Activated gamma-delta T cell treated with Interleukin-2 at 50 U/mL for 16 hours (primary cell): ENCODE results near the gene EXT2.
A peak's percentile ranks its signal among the peaks of the same experiment; 100 is the strongest.

Experiments used
- DNase-seq: peaks from one replicate; pipeline ENCODE4 v3.0.0-alpha.2; 2020

Gene EXT2

GRCh38 chr11:44095506-44096359, at the start of gene EXT2:
EXT2 (plus strand) TSS chr11:44095678; CDS start chr11:44107713, 12,035 bp downstream.
- DNase-seq: peak; percentile 83

DNA sequence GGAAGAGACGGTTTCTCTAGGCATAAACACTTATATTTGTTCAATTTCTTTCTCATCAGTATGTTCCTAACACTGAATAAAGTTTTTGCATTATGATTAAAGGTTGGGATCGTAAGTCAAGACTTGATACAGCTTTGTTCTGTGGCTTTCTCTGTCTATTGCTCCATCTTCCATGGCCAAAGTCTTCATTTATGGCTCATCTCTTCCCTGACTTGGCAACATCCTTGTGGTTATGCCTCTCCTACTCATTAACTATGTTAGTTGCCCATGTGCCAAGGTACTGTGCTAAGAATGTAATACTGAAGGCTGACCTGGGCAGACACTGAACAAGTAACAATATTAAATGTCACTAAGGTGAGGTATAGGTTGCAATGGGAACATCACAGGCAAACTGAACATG, 49.3 kb upstream of the EXT2 start:
- no peak for DNase-seq

GRCh38 chr11:44047298-44047697, 48.2 kb upstream of the EXT2 start:
- no peak for DNase-seq

- no peak for DNase-seq
Observed at GRCh38 chr11:44047931-44048431, 47.5 kb upstream of the EXT2 start, which contains the start of gene ACCSL. ACCSL (plus strand) TSS chr11:44047981; CDS start chr11:44048037, 56 bp downstream.

- no peak for DNase-seq
Observed at GRCh38 chr11:44049832-44050231, 45.6 kb upstream of the EXT2 start.

DNA sequence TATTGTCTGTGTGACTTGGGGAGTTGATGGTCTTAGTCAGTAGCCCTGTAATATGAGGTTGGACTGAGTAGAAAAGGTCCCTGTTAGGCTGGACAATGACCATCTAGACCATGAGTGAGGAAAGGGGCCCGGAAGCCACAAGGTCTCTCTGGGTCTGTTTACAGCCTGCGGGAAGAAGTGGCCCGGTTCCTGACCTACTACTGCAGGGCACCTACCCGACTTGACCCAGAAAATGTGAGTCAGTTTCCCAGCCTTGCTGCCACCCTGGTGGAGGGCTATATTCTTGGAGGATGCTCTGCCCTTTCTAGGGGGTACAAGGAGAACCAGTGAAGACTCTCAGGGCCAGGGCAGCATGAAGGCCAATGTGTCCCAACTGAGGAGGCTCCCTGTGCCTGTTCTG, 44.3 kb upstream of the EXT2 start:
- no peak for DNase-seq

DNA sequence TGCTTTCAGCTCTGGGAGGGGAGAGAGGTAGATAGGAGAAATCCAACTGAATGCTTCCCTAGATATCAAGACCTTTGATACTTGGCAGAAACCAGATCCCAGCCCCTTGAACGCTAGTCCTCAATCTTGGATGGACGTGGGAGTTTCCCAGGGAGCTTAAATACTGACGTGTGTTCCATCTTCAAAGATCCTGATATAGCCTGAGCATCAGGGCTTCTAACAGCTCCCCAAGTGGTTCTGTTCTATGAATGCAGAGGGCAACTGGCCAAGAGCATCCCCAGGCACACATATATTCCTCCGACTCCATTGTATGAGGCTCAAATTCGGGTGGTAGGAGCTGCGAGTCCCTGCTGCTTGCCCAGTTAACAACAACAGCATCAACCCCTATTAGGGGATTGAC, 38.1 kb upstream of the EXT2 start:
- DNase-seq: no peak

GRCh38 chr11:44058275-44058674, 37.2 kb upstream of the EXT2 start:
- no peak for DNase-seq

DNA sequence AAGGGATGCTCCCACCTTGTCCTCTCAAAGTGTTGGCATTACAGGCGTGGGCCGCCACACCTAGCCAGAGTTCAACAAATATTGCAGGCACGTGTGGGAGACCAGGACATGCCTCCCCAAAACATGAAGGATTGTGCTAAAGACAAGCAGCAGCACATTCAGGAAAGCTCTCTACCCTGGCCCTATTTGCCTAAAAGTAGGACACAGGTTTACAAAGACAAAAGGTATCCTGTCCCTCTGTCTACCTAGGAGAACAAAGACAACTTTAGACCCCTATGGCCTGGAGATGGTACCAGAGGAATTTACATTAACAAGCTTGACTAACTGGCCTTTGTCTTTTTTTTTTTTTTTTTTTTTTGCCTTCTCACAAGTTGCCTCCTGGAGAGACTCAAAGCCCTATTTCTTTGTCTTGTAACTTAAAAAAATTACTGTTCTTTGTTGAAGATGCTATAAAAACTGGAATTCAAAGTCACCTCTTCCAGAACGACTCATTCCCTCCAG, 30.3 kb upstream of the EXT2 start:
- DNase-seq: no peak

GRCh38 chr11:44065841-44066731, 29.4 kb upstream of the EXT2 start, which contains the start of gene ACCS:
ACCS (plus strand) TSS chr11:44066270; CDS start chr11:44067628, 1,358 bp downstream.
- DNase-seq: peak; percentile 88

GRCh38 chr11:44066732-44067141, 28.7 kb upstream of the EXT2 start:
- no peak for DNase-seq

DNA sequence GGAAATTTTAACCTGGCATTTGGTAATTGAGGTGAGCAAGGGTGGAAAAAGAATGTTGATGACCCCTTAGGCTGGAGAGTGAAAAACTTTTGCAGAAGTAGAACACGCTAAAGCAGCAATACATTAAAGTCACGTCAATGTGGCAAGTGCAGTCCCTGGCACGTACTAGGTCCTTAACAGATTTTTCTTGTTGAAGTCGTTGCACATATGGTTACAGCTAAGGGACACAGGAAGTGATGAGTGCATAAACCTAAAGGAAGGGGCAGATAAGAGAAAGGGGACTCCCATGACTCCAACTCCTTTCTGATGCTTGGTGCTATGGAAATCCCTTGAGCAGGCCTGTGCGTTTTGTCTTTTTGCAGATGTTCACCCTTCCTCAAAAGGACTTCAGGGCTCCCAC, 28.2 kb upstream of the EXT2 start:
- no peak for DNase-seq

GRCh38 chr11:44068180-44068579, 27.3 kb upstream of the EXT2 start:
- no peak for DNase-seq

DNA sequence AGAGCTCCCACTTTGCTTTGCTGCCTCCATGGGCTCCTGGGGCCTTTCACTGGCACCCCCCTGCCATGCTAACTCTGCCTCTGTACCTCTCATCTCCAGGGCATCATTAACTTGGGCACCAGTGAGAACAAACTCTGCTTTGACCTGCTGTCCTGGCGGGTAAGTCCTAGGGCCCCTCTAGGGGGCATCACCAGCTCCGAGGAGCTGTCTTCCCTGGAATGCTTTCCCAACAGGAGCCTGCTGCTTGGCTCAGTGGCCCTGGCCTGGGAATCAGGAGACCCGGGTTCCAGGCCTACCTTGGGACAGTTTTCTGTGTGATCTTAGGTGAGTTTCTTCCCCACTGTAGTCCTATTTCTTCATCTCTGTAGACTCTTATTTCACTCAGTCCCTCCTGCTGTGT, 24.3 kb upstream of the EXT2 start:
- no peak for DNase-seq

DNA sequence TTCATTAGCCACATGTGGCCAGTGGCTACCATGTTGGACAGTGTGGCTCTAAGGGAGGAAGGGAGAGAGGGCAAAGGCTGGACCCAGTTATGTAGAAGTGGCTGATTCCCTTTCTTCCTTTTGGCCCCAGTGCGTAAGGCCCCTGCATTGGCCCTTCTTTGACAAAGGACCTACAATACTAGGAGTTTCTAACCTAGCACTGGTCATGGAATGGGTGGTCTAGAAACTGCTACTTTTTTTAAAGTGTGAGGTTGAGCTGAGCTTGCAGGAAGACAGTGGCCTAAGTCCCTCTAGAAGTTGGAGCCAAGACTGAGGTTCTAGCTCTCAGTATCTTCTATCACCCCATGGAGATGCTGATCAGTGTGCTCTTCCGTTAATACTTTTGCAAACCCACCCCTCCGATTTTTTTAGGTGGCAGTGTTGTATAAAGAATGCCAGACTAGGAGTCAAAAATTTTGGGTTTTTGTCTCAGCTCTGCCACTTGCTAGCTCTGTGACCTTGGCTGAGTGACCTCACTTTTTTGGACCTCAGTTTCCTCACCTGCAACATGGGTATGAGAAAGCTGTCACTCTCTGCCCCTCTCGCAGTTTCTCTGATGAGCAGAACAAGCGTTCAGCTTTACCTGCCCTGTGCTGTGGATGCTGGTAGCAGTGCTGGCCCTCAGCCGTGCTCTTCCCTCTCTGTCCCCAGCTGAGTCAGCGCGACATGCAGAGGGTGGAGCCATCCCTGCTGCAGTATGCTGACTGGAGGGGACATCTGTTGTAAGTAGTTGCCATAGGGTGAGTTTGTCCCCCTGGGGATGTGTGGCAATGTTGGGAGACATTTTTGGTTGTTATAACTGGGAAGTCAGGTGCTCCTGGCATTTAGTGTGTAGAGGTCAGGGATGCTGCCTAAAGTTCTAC, 22.5 kb upstream of the EXT2 start:
- DNase-seq: no peak

GRCh38 chr11:44078794-44079193, 16.7 kb upstream of the EXT2 start:
- no peak for DNase-seq

GRCh38 chr11:44079376-44079775, 16.1 kb upstream of the EXT2 start:
- no peak for DNase-seq

GRCh38 chr11:44080951-44081350, 14.5 kb upstream of the EXT2 start:
- no peak for DNase-seq

- no peak for DNase-seq
Observed at GRCh38 chr11:44082645-44083044, 12.8 kb upstream of the EXT2 start.

DNA sequence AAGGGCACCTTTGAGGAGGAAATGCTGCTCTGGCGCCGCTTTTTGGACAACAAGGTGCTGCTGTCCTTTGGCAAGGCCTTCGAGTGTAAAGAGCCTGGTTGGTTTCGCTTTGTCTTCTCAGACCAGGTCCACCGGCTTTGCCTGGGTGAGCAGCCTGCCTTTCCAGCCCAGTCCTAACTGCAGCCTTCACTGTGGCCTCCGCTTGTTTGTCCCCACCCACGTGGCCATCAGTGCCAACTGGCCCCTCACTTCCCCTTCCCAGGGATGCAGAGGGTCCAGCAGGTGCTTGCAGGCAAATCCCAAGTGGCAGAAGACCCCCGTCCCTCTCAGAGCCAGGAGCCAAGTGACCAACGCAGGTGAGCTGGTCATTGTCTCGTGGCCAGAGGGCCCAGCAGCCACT, 12.0 kb upstream of the EXT2 start:
- no peak for DNase-seq

- DNase-seq: no peak
Observed at GRCh38 chr11:44083906-44084305, 11.6 kb upstream of the EXT2 start.

DNA sequence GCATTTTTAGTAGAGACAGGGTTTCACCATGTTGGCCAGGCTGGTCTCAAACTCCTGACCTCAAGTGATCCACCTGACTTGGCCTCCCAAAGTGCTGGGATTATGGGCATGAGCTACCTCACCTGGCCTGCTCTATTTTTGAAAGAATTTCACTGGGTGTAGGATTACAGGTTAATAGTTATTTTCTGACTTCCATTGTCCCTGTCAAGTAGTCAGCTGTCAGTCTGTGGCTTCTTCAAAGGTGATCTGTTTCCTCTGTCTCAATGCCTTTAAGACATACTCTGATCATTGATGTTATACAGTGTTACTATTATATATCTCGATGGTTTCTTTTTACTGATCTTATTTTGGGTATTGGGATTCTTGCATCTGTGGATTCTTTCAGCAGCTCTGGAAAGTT, 10.1 kb upstream of the EXT2 start:
- no peak for DNase-seq
